GM19372 (cell line): ENCODE data around the gene RXFP2.

Source experiments
- ATAC-seq: cut with Tn5 transposase; IDR thresholded peaks from one replicate; pipeline ENCODE4 v1.9.1; 2021; ENCODE audit warnings: mild to moderate bottlenecking, low read depth, moderate library complexity; ENCODE audit not compliant: unreplicated experiment

RXFP2 gene

GRCh38 chr13:31818236-31818635 is 78.9 kb downstream of the RXFP2 start:
- no peak for ATAC-seq

- no peak for ATAC-seq
Observed at GRCh38 chr13:31824705-31825517, 85.6 kb downstream of the RXFP2 start.

GRCh38 chr13:31826521-31826920 is 87.2 kb downstream of the RXFP2 start:
- ATAC-seq, result no peak

GRCh38 chr13:31827707-31828106 is 88.4 kb downstream of the RXFP2 start:
- no peak for ATAC-seq

GRCh38 chr13:31835932-31836331 is 96.6 kb downstream of the RXFP2 start:
- ATAC-seq, result no peak

- ATAC-seq, result no peak
Observed at GRCh38 chr13:31843044-31843443, 103.7 kb downstream of the RXFP2 start.

- peak; percentile 99 for ATAC-seq
Observed at GRCh38 chr13:31846182-31846938, 107.0 kb downstream of the RXFP2 start.

- ATAC-seq, result peak; percentile 24
Observed at GRCh38 chr13:31846961-31847752, 107.8 kb downstream of the RXFP2 start.

- no peak for ATAC-seq
Observed at GRCh38 chr13:31848621-31849020, 109.3 kb downstream of the RXFP2 start.

GRCh38 chr13:31849206-31849605 is 109.9 kb downstream of the RXFP2 start:
- no peak for ATAC-seq

GRCh38 chr13:31850041-31850555 is 110.8 kb downstream of the RXFP2 start:
- no peak for ATAC-seq

- ATAC-seq, result no peak
Observed at GRCh38 chr13:31851216-31851615, 111.9 kb downstream of the RXFP2 start.
